Vagina (tissue), 2 donors: Measurements from ENCODE around the gene CBX8.

Experiments used
- POLR2A ChIP-seq, 2 donors: fragments of 450-650 bp; IDR thresholded peaks; one replicate each; pipeline ENCODE4 v1.6.1; 2017; ENCODE audit warnings: antibody characterized with exemption in 2 of 2, mild to moderate bottlenecking in 2 of 2, moderate library complexity in 2 of 2
- TF ChIP-seq, protein P1 (sequence below), 3 experiments: fragments of 450-650 bp in 2 of 3; fragments of 200-600 bp in 1 of 3; sonication (generic) in 1 of 3; IDR thresholded peaks; one replicate each; pipeline ENCODE4 v1.5.1; 2017 to 2019; ENCODE audit warnings: antibody characterized with exemption in 3 of 3, mild to moderate bottlenecking in 2 of 3, moderate library complexity in 2 of 3

DNA sequence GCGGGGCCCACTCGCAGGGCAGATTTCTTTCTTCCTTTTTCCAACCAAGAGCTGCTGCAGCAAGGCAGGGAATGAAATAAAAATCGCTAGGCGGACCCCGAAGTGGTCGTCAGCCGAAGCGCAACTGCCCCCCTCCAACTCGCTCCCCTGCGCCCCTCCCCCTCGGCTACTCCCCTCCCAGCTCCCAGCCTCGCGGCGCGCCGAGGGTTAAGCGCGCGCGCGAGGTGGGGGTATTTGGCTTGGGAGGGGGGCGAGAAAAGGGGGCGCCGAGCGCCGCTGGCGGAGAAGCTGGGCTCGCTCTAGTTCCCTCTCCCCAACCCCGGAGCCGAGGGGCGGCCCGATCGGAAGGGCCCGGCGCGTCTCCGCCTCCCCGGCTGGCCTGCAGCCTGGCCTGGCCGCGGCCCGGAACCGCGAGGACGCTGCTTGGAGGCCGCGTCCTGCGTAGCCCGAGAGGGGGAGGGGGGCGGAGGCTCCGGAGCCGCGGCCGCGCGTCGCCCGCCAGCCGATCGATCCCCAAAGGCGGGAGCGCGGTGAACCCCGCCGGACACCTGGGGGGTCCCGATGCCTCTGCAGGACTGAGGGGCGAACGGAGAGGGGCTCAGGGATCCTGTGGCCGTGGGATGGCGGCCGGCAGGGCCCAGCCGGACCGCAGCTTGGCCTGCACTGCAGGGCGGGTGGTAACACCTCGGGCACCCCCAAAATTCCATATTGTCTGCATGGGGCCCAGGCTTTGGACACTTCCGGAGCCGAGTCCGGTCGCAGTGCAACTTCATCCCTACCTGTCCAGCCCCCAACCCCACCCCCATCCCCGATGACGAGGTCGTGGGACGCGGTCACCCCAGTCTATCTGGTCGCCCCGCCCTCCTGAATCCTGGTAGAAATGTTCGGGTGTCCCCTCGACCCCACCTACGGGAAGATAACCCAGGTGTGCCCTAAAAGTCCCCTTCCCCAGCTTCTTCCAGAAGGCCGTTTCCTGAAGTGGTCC is 47.2 kb upstream of the CBX8 start:
- TF ChIP-seq, protein P1, sequence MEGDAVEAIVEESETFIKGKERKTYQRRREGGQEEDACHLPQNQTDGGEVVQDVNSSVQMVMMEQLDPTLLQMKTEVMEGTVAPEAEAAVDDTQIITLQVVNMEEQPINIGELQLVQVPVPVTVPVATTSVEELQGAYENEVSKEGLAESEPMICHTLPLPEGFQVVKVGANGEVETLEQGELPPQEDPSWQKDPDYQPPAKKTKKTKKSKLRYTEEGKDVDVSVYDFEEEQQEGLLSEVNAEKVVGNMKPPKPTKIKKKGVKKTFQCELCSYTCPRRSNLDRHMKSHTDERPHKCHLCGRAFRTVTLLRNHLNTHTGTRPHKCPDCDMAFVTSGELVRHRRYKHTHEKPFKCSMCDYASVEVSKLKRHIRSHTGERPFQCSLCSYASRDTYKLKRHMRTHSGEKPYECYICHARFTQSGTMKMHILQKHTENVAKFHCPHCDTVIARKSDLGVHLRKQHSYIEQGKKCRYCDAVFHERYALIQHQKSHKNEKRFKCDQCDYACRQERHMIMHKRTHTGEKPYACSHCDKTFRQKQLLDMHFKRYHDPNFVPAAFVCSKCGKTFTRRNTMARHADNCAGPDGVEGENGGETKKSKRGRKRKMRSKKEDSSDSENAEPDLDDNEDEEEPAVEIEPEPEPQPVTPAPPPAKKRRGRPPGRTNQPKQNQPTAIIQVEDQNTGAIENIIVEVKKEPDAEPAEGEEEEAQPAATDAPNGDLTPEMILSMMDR (IDR thresholded peaks at IDR 0.05) = no peak
- TF ChIP-seq POLR2A (IDR thresholded peaks at IDR 0.05) = no peak
